GM19455 (cell line): ENCODE measurements around the gene FAM151A.

Experiments used
- ATAC-seq: cut with Tn5 transposase; IDR thresholded peaks from one replicate; pipeline ENCODE4 v1.9.1; 2021; ENCODE audit not compliant: unreplicated experiment

FAM151A gene

DNA sequence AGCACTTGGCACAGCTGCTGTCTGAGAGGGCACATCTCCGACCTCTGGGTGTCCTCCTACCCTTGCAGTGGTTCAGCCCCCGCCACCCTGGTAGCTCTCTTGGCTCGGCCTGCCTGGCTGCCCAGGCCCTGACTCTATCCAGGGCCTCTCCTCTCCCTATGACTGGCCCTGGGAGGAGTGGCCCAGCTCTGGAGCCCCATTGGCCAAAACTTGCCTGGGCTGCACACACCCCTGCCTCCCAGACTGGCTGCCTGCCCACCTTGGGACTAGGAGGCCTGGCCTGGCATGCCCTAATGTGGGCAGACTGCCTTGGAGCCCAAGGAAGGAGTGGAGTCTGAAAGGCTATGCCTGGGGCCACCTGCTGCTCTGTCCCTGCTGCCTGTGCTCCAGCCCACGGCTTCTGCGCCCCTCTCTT lies 41.7 kb downstream of the FAM151A start:
- no peak for ATAC-seq

DNA sequence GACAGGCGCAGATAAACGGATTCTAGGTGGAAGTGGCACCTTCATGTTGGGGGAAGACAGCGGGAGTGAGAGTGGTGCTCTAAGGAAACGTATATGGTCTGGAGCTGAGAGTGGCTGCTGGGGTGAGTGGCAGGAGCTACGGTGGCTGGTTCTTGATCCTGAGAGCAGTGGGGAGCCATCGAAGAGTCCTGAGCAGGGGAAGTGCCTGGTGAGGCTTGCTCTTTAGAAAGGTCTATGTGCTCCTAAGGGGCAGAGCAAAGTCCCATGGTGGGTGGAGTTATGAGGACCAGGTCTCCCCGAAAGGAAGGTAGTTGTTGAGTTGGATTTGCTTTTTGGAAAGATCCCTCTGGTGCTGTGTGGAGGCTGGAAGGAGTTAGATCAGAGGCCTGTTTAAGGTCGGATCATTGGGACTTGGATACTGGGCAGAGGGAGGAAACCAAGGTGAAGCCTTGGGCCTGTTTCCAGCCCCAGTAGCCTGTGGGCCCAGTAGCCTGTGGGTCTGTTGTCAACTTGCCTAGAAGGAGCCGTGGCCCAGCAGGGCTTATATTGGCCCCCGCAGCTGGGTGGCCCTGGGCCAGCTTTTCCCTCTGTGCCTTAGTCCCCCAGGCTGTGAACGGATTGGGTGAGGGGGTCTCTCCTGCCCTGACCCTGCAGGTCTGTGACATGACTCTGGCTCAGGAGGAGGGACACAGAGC lies 42.3 kb downstream of the FAM151A start:
- no peak for ATAC-seq

DNA sequence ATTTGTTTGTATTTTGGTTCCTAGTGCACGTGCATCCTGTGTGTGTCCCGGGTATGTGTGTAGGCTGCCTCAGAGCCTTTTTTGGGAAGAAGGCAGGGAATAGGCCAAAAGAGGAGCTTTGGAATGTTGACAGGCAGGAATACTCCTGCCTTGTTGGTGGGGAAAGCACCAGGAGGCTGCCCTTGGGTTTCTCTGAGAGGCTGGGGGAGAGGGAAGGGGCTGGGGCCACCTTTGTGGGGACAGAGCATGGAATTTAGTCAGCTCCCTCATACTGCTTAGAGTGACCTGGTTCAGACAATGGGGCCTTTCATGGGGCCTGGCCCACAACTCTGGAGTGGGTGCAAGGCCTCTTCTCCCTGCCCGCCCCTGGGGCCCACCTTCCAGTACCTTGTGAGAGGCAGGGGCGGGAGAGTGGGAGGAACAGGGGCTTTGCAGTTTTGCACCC lies 44.0 kb downstream of the FAM151A start:
- ATAC-seq: no peak

DNA sequence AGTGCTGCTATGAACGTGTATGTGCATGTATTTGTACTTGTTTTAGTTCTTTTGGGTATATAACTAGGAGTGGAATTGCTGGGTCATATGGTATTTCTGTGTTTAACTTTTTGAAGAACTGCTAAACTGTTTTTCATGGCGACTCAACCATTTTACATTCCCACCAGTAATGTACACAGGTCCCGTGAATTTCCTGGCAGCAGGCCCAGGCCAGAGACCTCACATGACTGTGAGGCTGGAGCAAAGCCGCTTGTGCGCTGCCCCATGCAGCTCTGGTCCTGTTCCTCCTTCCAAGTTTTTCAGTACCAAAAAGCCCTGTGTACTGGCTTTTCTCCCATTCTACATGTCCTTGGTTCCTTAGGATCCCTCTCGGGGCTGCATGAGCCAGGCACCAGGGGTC lies 45.7 kb downstream of the FAM151A start:
- no peak for ATAC-seq

DNA sequence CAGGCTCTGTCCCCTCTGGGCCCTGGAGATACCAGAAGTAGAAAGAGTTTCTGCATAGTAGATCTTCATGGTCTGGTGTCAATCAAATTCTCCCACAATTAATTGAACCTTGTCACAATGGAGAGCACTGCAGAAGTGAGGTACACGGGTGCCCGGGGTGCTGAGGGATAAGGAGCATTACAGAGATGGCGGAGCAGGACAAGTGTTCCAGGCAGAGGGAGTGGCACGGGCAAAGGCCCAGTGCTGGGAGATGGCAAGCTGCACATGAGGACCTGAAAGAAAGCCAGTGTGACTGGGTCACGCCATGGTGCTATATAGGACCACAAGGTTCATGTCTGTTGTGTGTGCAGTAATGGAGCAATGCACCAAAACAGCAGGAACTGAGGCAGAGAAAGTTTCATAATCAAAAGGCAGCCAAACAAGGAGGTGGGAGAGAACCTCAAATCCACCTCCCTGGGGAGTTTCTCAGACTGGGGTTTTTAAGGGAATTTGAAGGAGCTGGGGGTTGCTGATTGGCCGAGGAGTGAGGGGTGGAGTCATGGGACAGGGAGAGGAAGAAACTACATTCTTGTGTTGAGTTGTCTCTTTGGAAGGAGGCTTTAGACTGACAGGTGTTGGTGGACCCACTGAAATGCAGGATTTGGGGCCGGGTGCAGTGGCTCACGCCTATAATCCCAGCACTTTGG lies 47.6 kb downstream of the FAM151A start:
- ATAC-seq: no peak

DNA sequence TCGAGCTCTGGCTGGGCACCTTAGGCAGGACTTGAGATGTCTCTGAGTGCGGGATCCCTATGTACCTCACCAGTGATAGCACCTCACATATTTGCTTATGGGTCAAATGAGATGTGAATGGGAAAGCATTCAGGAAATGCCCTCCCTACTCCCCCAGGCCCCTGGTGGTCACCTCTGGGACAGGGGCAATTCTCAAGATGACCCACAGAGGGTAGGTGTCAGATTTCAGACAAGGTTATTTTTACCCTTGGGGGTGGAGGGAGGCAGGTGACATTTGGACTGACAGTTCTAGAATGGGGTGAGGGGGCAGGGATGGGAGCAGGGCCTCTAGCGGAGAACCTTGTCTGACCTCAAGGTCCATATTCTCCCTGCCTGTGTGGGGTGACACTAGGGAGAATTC lies 48.2 kb downstream of the FAM151A start:
- no peak for ATAC-seq

DNA sequence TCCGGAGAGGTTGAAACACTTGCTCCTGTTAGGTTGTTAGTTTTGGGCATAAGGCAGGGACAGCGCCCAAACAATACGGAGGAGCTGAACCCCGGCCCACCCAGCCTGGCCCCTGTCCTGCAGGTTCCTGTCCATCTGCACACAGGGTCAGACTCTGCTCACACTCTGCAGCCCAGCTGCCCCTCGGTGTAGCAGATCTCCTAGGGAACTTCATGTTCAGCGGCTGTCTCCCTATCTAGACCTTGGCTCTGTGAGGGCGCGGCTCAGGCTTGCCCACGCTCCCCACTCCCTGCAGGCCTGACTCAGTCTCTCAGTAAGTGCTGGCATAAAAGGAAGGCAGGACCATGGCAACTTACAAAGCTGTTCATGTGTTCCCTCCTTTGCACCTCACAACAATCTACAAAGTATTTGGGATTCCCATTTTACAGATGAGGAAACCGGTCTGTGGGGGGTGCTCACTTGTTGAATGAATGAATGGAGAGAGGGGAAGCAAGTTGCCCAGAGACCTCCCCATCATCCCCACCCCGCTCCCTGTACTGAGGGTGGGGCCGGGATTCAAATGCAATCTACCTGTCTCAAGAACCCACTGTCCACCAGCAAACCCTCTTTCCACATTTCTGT lies 49.1 kb downstream of the FAM151A start:
- no peak for ATAC-seq

DNA sequence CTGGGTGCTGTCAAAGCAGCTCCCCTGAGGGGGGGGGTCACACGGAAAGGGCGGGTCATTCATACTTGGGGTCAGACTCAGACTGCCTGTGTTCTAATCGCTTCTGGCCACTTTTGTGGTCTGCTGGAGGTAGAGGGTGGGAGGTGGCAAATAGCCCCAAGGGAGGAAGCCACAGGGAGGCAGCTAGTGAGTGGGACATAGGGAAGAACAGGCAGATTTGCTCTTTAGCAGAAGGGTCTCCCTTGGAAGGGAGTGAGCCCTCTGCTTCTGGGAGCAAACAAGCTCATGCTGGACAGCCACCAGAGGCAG lies 50.8 kb downstream of the FAM151A start:
- no peak for ATAC-seq

DNA sequence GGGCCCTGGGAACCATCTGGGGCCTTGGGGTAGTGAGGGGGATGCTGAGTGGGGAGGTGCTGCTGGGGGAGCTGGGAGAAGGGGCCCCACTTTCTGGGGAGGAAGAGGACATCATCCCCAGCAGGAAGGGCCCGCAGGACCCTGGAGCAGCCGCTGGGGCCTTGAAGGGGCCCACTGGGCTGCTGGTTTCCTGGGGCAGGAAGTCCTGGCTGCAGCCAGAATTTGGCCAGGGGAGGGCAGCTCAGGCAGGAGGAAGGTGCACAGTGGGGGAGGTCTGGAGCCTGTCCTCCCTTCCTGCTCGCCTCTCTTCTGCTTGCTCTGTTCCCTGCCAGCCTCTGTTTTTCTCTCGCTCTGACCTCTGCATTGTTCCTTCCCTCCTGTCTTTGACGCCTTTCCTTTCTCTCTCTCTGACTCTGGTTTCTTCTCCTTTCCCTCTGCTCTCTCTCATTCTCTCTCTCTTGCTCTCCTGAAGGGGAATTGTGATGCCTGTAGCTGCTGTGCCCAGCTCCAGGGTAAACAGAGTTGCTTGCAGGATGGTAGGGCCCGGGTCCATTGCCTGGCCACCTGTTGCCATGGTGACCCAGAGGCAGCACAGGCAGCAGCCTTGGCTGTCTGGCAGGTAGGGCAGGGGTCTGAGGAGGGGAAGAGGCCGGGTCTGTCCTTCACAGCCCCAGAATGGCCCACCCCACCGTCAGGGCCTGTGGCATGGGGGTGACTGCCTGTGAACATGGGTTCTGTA lies 51.4 kb downstream of the FAM151A start:
- ATAC-seq: no peak

DNA sequence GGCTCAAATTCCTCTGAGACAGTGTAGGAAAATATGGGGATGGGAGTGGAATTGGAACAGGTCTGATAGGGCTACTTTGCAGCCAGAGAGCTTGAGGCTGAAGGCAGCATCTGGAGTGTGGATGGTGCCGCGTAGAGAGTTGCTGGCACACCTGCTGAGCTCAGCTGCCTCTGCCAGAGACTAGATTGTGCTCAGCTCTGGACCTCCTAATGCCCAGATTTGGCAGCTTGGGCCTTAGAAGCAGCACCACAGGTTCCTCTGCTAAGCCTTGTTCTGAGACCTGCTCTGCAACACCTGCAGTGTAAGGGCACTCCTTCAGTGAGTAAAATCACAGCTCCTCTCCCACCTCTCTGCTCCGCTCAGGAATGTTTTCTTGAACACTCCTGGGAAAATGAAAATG lies 52.0 kb downstream of the FAM151A start:
- no peak for ATAC-seq

DNA sequence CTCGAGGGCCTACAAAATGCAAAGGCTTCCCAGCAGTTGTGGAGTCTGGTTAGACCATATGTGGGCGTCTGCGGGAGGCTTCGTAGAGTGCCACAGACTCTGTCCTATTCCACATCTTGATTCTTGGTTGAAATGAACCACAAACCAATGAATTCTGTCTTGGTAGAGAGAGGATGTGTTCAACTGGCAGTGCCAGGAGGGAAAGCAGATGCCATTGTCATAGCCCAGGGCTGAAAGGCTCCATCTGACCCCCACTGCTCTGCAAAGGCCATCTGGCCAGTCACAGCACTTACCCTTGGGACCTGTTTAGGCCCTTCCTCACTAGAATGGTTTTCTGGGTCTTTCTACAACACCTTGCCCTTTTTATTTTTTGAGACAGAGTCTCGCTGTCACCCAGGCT lies 53.2 kb downstream of the FAM151A start:
- ATAC-seq: no peak

DNA sequence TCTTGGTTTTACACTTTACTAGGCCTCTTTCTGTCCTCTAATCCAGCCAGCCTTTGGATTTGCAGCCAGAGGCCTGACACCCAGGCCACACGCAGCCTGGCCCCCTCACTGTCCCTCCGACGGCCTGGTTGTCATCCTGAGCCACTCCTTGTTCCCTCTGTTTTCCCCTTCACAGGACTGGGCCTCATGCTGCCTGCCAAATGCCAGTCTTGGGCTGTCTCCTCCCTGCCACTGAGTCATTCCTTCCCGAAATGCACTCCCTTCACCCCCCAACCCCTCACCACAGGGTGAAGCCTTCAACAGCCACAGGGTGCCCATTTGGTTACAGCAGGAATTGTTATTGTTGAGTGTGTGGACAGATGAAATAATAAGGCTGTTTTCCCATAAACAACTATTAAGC lies 54.0 kb downstream of the FAM151A start:
- ATAC-seq: no peak

DNA sequence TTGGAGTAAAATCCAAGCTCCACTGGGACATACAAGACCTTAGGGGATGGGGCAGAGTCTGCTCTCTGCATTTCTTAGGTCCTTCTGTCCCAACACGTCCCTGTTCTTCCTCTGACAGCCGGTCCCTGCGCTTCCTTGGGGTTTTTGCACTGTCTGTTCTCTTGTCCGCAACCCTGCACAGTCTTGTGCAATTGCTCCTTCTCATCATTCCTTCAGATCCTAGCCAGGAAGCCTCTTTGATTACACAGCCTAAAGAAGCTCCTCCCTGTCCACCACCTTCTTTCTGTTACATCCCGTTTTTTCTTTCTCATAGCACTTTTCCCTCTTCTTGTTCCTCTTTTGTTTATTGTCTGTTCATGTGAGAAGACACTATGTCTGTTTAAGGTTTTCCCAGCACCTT lies 55.4 kb downstream of the FAM151A start:
- ATAC-seq: no peak

DNA sequence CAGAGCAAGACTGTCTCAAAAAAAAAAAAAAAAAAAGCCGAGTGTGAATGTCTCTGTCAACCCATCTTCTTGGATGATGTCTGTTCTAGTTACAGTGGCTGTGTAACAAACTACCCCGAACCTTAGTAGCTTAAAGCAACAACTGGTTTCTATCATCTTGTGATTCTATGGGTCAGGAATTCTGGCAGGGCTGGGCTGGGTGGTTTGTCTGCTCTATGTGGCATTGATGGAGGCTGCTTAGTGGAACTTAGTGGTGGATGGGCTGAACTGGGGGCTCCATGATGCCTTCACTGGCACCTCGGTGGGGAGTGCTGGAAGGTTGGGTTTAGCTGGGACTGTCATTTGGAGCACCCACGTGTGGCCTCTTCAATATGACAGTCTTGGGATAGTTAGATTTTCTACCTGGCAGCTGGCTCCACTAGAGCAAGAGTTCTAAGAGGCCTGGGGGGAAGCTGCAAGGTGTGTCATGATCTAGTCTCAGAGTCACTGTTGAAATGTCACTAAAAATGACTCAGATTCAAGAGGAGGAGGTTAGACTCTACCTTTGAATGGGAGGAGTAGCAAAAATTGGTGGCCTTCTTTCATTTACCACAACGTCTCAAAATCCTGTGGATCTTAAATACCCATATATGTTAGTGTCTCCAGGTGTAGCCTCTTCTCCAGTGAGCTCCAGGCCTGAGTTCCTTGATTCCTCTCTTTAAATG lies 56.7 kb downstream of the FAM151A start:
- ATAC-seq: no peak

DNA sequence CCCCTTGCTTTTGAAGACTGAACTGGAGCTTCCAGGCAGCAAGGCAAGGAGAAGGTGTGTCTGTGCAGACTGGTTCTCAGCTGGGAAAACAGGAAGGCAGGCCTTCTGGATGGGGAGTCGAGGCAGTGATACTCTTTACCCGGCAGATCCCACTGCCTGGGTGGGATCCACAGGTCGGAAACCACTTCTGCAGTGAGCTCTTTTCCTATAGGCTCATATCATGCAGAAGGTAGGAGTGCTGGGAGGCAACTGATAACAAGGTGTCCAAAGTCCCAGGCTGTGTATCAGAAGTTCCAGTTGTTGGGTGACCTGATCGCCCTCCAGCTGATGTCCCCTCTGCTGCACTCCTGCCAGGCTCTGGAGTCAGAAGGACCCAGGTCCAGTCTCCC lies 58.2 kb downstream of the FAM151A start:
- ATAC-seq: no peak

DNA sequence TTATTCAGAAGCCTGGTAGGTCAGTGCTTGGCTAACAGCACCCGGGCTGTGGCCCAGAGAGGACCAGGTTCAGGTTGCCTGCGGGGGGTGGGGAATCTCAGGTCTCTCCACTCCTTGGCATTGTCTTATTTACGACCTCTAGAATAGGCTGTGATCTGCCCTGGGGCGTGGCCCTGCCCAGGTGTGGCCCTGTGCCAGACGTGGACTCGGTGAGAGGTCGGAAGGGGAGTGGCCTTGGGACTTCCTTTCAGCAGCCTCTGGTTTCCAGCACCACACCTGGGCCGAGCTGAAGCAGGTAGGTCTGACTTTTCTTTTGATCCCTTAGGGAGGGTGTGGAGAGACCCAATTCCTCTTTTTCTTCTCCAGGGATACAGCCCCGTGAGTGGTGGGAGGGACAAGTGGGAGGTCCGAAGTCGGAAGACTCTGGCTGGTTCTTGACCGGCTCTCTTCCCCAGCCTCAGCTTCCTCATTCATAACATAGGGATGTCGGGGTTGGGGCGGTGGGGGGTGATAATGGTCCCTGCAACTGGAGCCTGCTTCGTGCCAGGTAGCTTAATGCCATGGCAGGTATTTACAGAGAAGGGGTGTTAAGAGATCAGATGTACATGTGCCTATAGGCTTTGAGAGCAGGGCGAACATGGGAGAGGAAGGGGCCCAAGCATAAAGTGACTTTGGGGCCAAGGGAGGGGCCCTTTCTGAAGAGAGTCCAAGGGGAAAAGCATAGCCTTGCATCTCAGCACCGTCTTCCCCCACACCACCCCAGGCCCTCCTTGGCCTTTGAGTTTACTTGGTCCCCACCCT lies 58.8 kb downstream of the FAM151A start:
- no peak for ATAC-seq

DNA sequence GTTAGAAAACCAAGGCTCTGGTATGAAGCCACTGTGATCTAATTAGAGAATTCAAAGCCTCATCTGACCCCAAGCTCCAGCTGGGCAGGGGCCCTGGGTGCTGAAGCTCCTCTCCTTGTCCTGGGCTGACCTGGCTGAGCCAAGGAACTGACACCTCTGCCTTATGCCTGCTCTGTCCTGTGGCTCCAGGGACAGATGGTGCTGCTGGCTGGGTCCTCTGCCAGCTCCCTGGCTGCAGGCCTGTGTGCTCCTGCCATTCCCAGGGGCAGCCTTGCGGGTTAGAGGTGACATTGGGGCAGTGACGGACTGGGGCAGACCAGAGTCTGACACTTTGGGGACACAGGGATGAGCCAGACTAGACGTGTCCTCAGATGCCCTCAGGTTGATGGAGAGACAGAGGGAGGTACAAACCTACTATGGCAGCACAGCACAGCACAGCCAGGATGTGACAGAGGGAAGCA lies 63.5 kb downstream of the FAM151A start:
- no peak for ATAC-seq
